ENCODE measurements around the gene TBC1D32. TPM values are rescaled to one million over a fixed set of nuclear protein-coding genes. Genes with fewer than 3 reads are reported as not detected.

Gene TBC1D32
- total and polyA plus RNA-seq, 2 experiments from 2014 or later, result 4.7 to 9.0 TPM

GRCh38 chr6:121297694-121298093 lies 36.6 kb downstream of the TBC1D32 start:
- no peaks in the 10 kb centered on the region for H3K27me3 ChIP-seq (replicated peaks; ENCODE audit: insufficient read depth)
- no peak overlapping the region for H3K9ac ChIP-seq
- no peak overlapping the region for H2AFZ ChIP-seq
- no peak overlapping the region for H3K4me2 ChIP-seq (ENCODE audit: unreplicated experiment)
- H3F3A ChIP-seq (ENCODE audit: insufficient read depth), result no peaks in the 10 kb centered on the region
- no peaks in the 10 kb centered on the region for H3K79me2 ChIP-seq (ENCODE audit: insufficient read depth)
- no peaks in the 10 kb centered on the region; the same call in 1 of the 2 replicates for H3K4me1 ChIP-seq (ENCODE audit: insufficient read depth)
- no peak overlapping the region for H3K4me3 ChIP-seq
- 0 out of 2 replicates have a peak, but pooled peaks cover 6% of the 10 kb centered on the region for H3K36me3 ChIP-seq (ENCODE audit: low read depth)
- TF ChIP-seq EZH2phosphoT487 (IDR thresholded peaks at IDR 0.05; ENCODE audit: insufficient read depth, low read depth) (no peak), EZH2 (IDR thresholded peaks at IDR 0.05; ENCODE audit: insufficient read depth, poor library complexity, severe bottlenecking) (no peak)
- no peaks in the 10 kb centered on the region for H3K9me3 ChIP-seq (ENCODE audit: low read depth)
- H4K20me1 ChIP-seq (ENCODE audit: insufficient read depth), result no peaks in the 10 kb centered on the region
- H3K27ac ChIP-seq, result no peak overlapping the region
- in situ Hi-C loops (cut with MboI), result no loop called here
- no peaks in the 10 kb centered on the region for H3K9me2 ChIP-seq (ENCODE audit: insufficient read depth)
- WGBS, 2 experiments (ENCODE audit: low coverage in 1 of 2, low lambda C conversion rate in 2 of 2, missing lambda C conversion rate in 2 of 2), result 49 to 57% methylated on average over 1 of the region's 1 CpG
- DNase-seq, result peak; percentile 13

GRCh38 chr6:121285041-121285440 lies 49.2 kb downstream of the TBC1D32 start:
- peak overlapping the region; percentile 26 for H3K4me2 ChIP-seq (ENCODE audit: unreplicated experiment)
- WGBS, 2 experiments (ENCODE audit: low coverage in 1 of 2, low lambda C conversion rate in 2 of 2, missing lambda C conversion rate in 2 of 2), result 72 to 79% methylated on average over 1 of the region's 1 CpG
- TF ChIP-seq EZH2phosphoT487 (IDR thresholded peaks at IDR 0.05; ENCODE audit: insufficient read depth, low read depth), result 0 out of 2 replicates have a peak, but pooled peaks have one; percentile 57
- TF ChIP-seq EZH2 (IDR thresholded peaks at IDR 0.05; ENCODE audit: insufficient read depth, poor library complexity, severe bottlenecking), result no peak
- no peaks in the 10 kb centered on the region for H4K20me1 ChIP-seq (ENCODE audit: insufficient read depth)
- no peaks in the 10 kb centered on the region for H3K79me2 ChIP-seq (ENCODE audit: insufficient read depth)
- no peaks in the 10 kb centered on the region for H3F3A ChIP-seq (ENCODE audit: insufficient read depth)
- peak; percentile 77 for DNase-seq
- no peaks in the 10 kb centered on the region for H3K27me3 ChIP-seq (replicated peaks; ENCODE audit: insufficient read depth)
- no peak overlapping the region for H2AFZ ChIP-seq
- in situ Hi-C loops (cut with MboI), result no loop called here
- H3K9me2 ChIP-seq (ENCODE audit: insufficient read depth), result no peaks in the 10 kb centered on the region; the same call in 1 of the 2 replicates
- no peaks in the 10 kb centered on the region for H3K9me3 ChIP-seq (ENCODE audit: low read depth)
- H3K36me3 ChIP-seq (ENCODE audit: low read depth), result no peaks in the 10 kb centered on the region; the same call in 1 of the 2 replicates
- 0 out of 2 replicates have a peak overlapping the region, but pooled peaks have one; percentile 7 for H3K27ac ChIP-seq
- no peak overlapping the region; the same call in 1 of the 2 replicates for H3K4me3 ChIP-seq
- H3K9ac ChIP-seq, result no peak overlapping the region
- peaks cover 9% of the 10 kb centered on the region for H3K4me1 ChIP-seq (ENCODE audit: insufficient read depth)

- Histone ChIP-seq H3K9me3 (ENCODE audit: low read depth) (no peaks in the 10 kb centered on the region), H3K4me2 (ENCODE audit: unreplicated experiment) (no peak overlapping the region), H3K79me2 (ENCODE audit: insufficient read depth) (no peaks in the 10 kb centered on the region), H3K27ac (no peak overlapping the region), H3K36me3 (ENCODE audit: low read depth) (no peaks in the 10 kb centered on the region), H3K9me2 (ENCODE audit: insufficient read depth) (no peaks in the 10 kb centered on the region), H3K9ac (no peak overlapping the region), H3K27me3 (replicated peaks; ENCODE audit: insufficient read depth) (no peaks in the 10 kb centered on the region), H3F3A (ENCODE audit: insufficient read depth) (no peaks in the 10 kb centered on the region), H3K4me1 (ENCODE audit: insufficient read depth) (no peaks in the 10 kb centered on the region), H2AFZ (no peak overlapping the region), H3K4me3 (no peak overlapping the region), H4K20me1 (ENCODE audit: insufficient read depth) (no peaks in the 10 kb centered on the region)
- in situ Hi-C loops (cut with MboI), result no loop called here
- TF ChIP-seq EZH2 (IDR thresholded peaks at IDR 0.05; ENCODE audit: insufficient read depth, poor library complexity, severe bottlenecking) (no peak), EZH2phosphoT487 (IDR thresholded peaks at IDR 0.05; ENCODE audit: insufficient read depth, low read depth) (no peak)
- 64 to 72% methylated on average over 3 of the region's 3 CpGs for WGBS, 2 experiments (ENCODE audit: low coverage in 1 of 2, low lambda C conversion rate in 2 of 2, missing lambda C conversion rate in 2 of 2)
- no peak for DNase-seq
Measured at GRCh38 chr6:121274666-121275295, 59.5 kb downstream of the TBC1D32 start.

GRCh38 chr6:121263742-121264141 lies 70.5 kb downstream of the TBC1D32 start:
- Histone ChIP-seq H3K9me3 (ENCODE audit: low read depth) (no peaks in the 10 kb centered on the region), H4K20me1 (ENCODE audit: insufficient read depth) (no peaks in the 10 kb centered on the region), H3K9ac (no peak overlapping the region), H2AFZ (no peak overlapping the region), H3K4me2 (ENCODE audit: unreplicated experiment) (no peak overlapping the region), H3K9me2 (ENCODE audit: insufficient read depth) (no peaks in the 10 kb centered on the region), H3K36me3 (ENCODE audit: low read depth) (no peaks in the 10 kb centered on the region), H3K27me3 (replicated peaks; ENCODE audit: insufficient read depth) (no peaks in the 10 kb centered on the region), H3F3A (ENCODE audit: insufficient read depth) (no peaks in the 10 kb centered on the region), H3K4me1 (ENCODE audit: insufficient read depth) (no peaks in the 10 kb centered on the region), H3K4me3 (no peak overlapping the region), H3K27ac (no peak overlapping the region), H3K79me2 (ENCODE audit: insufficient read depth) (no peaks in the 10 kb centered on the region)
- TF ChIP-seq EZH2 (IDR thresholded peaks at IDR 0.05; ENCODE audit: insufficient read depth, poor library complexity, severe bottlenecking) (no peak), EZH2phosphoT487 (IDR thresholded peaks at IDR 0.05; ENCODE audit: insufficient read depth, low read depth) (no peak)
- 90 to 92% methylated on average over 3 of the region's 3 CpGs for WGBS, 2 experiments (ENCODE audit: low coverage in 1 of 2, low lambda C conversion rate in 2 of 2, missing lambda C conversion rate in 2 of 2)
- no peak for DNase-seq
- in situ Hi-C loops (cut with MboI), result no loop called here

All from GM23248 (cell line).